ENCODE measurements around the gene ATP6V1A. TPM values are rescaled to one million over a fixed set of nuclear protein-coding genes. Genes with fewer than 3 reads are reported as not detected.

The ATP6V1A gene
- total RNA-seq, 3 donors from 2014 or later = 58.7 to 82.6 (median 65.7) TPM

GRCh38 chr3:113805249-113805648 is 58.4 kb downstream of the ATP6V1A start:
- intact Hi-C loops (cut with DNase I, micrococcal nuclease) = no loop called here
- H3K4me3 ChIP-seq = no peak overlapping the region
- H3K4me1 ChIP-seq (ENCODE audit: low read depth) = peaks cover 3% of the 10 kb centered on the region
- ATAC-seq = peak; percentile 51
- H3K9me3 ChIP-seq = no peaks in the 10 kb centered on the region
- no peak for TF ChIP-seq CTCF (IDR thresholded peaks at IDR 0.05)
- DNase-seq = no peak
- H3K36me3 ChIP-seq (ENCODE audit: low read depth) = no peaks in the 10 kb centered on the region

- intact Hi-C loops (cut with DNase I, micrococcal nuclease) = no loop called here
- DNase-seq = no peak
- Histone ChIP-seq H3K36me3 (ENCODE audit: low read depth) (no peaks in the 10 kb centered on the region), H3K4me1 (ENCODE audit: low read depth) (no peaks in the 10 kb centered on the region), H3K4me3 (no peak overlapping the region), H3K9me3 (no peaks in the 10 kb centered on the region)
- no peak for ATAC-seq
- TF ChIP-seq CTCF (IDR thresholded peaks at IDR 0.05) = no peak
Measured at GRCh38 chr3:113812854-113813253, 66.0 kb downstream of the ATP6V1A start.

- DNase-seq = no peak
- Histone ChIP-seq H3K4me1 (ENCODE audit: low read depth) (no peaks in the 10 kb centered on the region), H3K4me3 (no peak overlapping the region), H3K9me3 (no peaks in the 10 kb centered on the region), H3K36me3 (ENCODE audit: low read depth) (no peaks in the 10 kb centered on the region)
- no peak for ATAC-seq
- intact Hi-C loops (cut with DNase I, micrococcal nuclease) = no loop called here
- no peak for TF ChIP-seq CTCF (IDR thresholded peaks at IDR 0.05)
Measured at GRCh38 chr3:113819866-113820265, 73.0 kb downstream of the ATP6V1A start.

- peak; percentile 33 for ATAC-seq
- DNase-seq = no peak
- no peak overlapping the region for H3K4me3 ChIP-seq
- TF ChIP-seq CTCF (IDR thresholded peaks at IDR 0.05) = no peak
- intact Hi-C loops (cut with DNase I, micrococcal nuclease) = no loop called here
- peaks cover under 1% of the 10 kb centered on the region for H3K4me1 ChIP-seq (ENCODE audit: low read depth)
- no peaks in the 10 kb centered on the region for H3K36me3 ChIP-seq (ENCODE audit: low read depth)
- no peaks in the 10 kb centered on the region for H3K9me3 ChIP-seq
Measured at GRCh38 chr3:113825090-113825489, 78.3 kb downstream of the ATP6V1A start.

GRCh38 chr3:113828600-113828999 is 81.8 kb downstream of the ATP6V1A start:
- DNase-seq (no peak), ATAC-seq (no peak)
- peaks cover 5% of the 10 kb centered on the region for H3K4me1 ChIP-seq (ENCODE audit: low read depth)
- H3K4me3 ChIP-seq = no peak overlapping the region
- no peaks in the 10 kb centered on the region for H3K36me3 ChIP-seq (ENCODE audit: low read depth)
- TF ChIP-seq CTCF (IDR thresholded peaks at IDR 0.05) = no peak
- intact Hi-C loops (cut with DNase I, micrococcal nuclease) = no loop called here
- H3K9me3 ChIP-seq = no peaks in the 10 kb centered on the region

Data from mucosa of descending colon (tissue), 3 donors.